Mesendoderm (in vitro differentiated cells): ENCODE measurements around the gene ENOX2.

Source experiments
- DNase-seq: peaks from one replicate; pipeline ENCODE4 v3.0.0; 2013
- H2AK5ac ChIP-seq: 2 replicates; pipeline ENCODE4 v1.6.1; 2013; ENCODE audit warnings: low read length, inconsistent platforms
- H2BK120ac ChIP-seq: 2 replicates; pipeline ENCODE4 v1.6.1; 2013; ENCODE audit warnings: low read depth, mild to moderate bottlenecking, low read length, moderate library complexity, mixed read lengths
- H2BK15ac ChIP-seq: replicated peaks from 2 replicates; pipeline ENCODE4 v1.6.1; 2013; ENCODE audit warnings: low read depth, mild to moderate bottlenecking, moderate library complexity
- H2BK5ac ChIP-seq: 2 replicates; pipeline ENCODE4 v1.6.1; 2013; ENCODE audit warnings: low read length, inconsistent platforms
- H3K18ac ChIP-seq: 2 replicates; pipeline ENCODE4 v1.6.1; 2013; ENCODE audit warnings: mild to moderate bottlenecking, low read length, mixed read lengths
- H3K23ac ChIP-seq: one replicate; pipeline ENCODE4 v1.6.1; 2013; ENCODE audit warnings: low read length
- H3K27ac ChIP-seq: 2 replicates; pipeline ENCODE4 v1.5.1; 2013; ENCODE audit warnings: low read depth, mild to moderate bottlenecking, inconsistent platforms, low read length, moderate library complexity
- H3K27me3 ChIP-seq: 2 replicates; pipeline ENCODE4 v1.6.1; 2013; ENCODE audit warnings: low read length, control low read depth, mild to moderate bottlenecking, inconsistent platforms; ENCODE audit not compliant: insufficient read depth, poor library complexity
- H3K36me3 ChIP-seq: 2 replicates; pipeline ENCODE4 v1.6.1; 2013; ENCODE audit warnings: low read length, inconsistent platforms; ENCODE audit not compliant: control insufficient read depth, insufficient read depth
- H3K4ac ChIP-seq: one replicate; pipeline ENCODE4 v1.6.1; 2013; ENCODE audit warnings: low read depth, mild to moderate bottlenecking, low read length, moderate library complexity
- H3K4me1 ChIP-seq: 2 replicates; pipeline ENCODE4 v1.6.1; 2013; ENCODE audit warnings: low read depth, low read length, inconsistent platforms; ENCODE audit not compliant: control insufficient read depth
- H3K4me2 ChIP-seq: 2 replicates; pipeline ENCODE4 v1.6.1; 2013; ENCODE audit warnings: low read length
- H3K4me3 ChIP-seq: 2 replicates; pipeline ENCODE4 v1.5.1; 2013; ENCODE audit warnings: mild to moderate bottlenecking, low read length
- H3K56ac ChIP-seq: one replicate; pipeline ENCODE4 v1.6.1; 2013; ENCODE audit warnings: low read length
- H3K79me1 ChIP-seq: 2 replicates; pipeline ENCODE4 v1.6.1; 2013; ENCODE audit warnings: low read length, inconsistent platforms
- H3K79me2 ChIP-seq: 2 replicates; pipeline ENCODE4 v1.6.1; 2013; ENCODE audit warnings: mild to moderate bottlenecking, low read length; ENCODE audit not compliant: control insufficient read depth, insufficient read depth
- H3K9ac ChIP-seq: 2 replicates; pipeline ENCODE4 v1.6.1; 2013; ENCODE audit warnings: low read length, inconsistent platforms
- H4K5ac ChIP-seq: one replicate; pipeline ENCODE4 v1.6.1; 2013; ENCODE audit warnings: low read length
- H4K8ac ChIP-seq: one replicate; pipeline ENCODE4 v1.6.1; 2013; ENCODE audit warnings: low read depth, mild to moderate bottlenecking, control low read depth, low read length, moderate library complexity
- WGBS: extraction: QIAGEN DNeasy Blood & Tissue Kit; methylation state at CpG from one replicate; pipeline ENCODE4 v1.1.7; 2013; ENCODE audit warnings: low lambda C conversion rate, missing lambda C conversion rate; ENCODE audit not compliant: insufficient coverage; ENCODE audit errors: extremely low coverage; 5-methylcytosine and 5-hydroxymethylcytosine counted together

ENOX2 gene

GRCh38 chrX:130691576-130691975 is 211.4 kb downstream of the ENOX2 start:
- Histone ChIP-seq H3K56ac (no peak overlapping the region), H3K4me1 (no peaks in the 10 kb centered on the region), H3K23ac (no peak overlapping the region), H3K4me2 (no peak overlapping the region), H4K5ac (no peak overlapping the region), H2AK5ac (no peak overlapping the region), H3K4ac (no peak overlapping the region), H2BK120ac (no peak overlapping the region), H3K27ac (no peak overlapping the region), H3K18ac (no peak overlapping the region), H2BK15ac (no peak overlapping the region), H3K36me3 (no peaks in the 10 kb centered on the region), H3K9ac (no peak overlapping the region), H2BK5ac (no peak overlapping the region), H4K8ac (no peak overlapping the region), H3K4me3 (no peak overlapping the region), H3K27me3 (no peaks in the 10 kb centered on the region), H3K79me1 (no peaks in the 10 kb centered on the region), H3K79me2 (no peaks in the 10 kb centered on the region)
- WGBS, result no CpG with 5 or more reads among the region's 3 CpGs
- DNase-seq, result peak; percentile 2

DNA sequence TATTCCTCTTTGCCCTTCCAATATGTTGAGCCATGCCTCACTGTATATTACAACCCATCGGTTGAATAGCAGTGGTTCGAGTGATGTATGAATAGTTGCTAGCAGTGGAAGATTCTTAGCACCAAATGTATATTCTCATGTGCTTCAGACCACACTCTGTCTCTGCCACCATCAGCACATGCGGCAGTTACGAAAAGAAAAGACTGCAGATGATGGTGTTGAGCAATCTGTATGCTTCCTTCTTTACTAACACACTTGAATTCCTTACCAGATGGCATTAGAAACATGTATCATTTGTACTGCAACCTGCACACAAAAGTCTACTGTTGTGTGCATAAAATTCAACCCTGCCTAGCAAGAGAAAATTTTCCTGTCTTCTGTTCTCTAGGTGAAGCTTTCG is 214.6 kb downstream of the ENOX2 start:
- no CpG with 5 or more reads among the region's 5 CpGs for WGBS
- DNase-seq, result no peak
- no peak overlapping the region for H2BK120ac ChIP-seq
- no peak overlapping the region for H3K9ac ChIP-seq
- no peak overlapping the region for H3K4ac ChIP-seq
- no peak overlapping the region for H4K8ac ChIP-seq
- no peaks in the 10 kb centered on the region for H3K79me2 ChIP-seq
- H3K56ac ChIP-seq, result no peak overlapping the region
- no peak overlapping the region for H2AK5ac ChIP-seq
- no peak overlapping the region for H3K4me2 ChIP-seq
- H3K4me3 ChIP-seq, result no peak overlapping the region
- no peaks in the 10 kb centered on the region for H3K79me1 ChIP-seq
- H2BK5ac ChIP-seq, result no peak overlapping the region
- no peak overlapping the region for H4K5ac ChIP-seq
- no peaks in the 10 kb centered on the region for H3K4me1 ChIP-seq
- no peak overlapping the region for H2BK15ac ChIP-seq
- no peaks in the 10 kb centered on the region for H3K27me3 ChIP-seq
- no peak overlapping the region for H3K27ac ChIP-seq
- H3K23ac ChIP-seq, result no peak overlapping the region
- no peaks in the 10 kb centered on the region for H3K36me3 ChIP-seq
- no peak overlapping the region for H3K18ac ChIP-seq

- H3K18ac ChIP-seq, result no peak overlapping the region
- H2BK120ac ChIP-seq, result no peak overlapping the region
- no peak overlapping the region for H2BK5ac ChIP-seq
- no peaks in the 10 kb centered on the region for H3K79me2 ChIP-seq
- no peak overlapping the region for H4K5ac ChIP-seq
- H3K27me3 ChIP-seq, result no peaks in the 10 kb centered on the region
- no peak overlapping the region for H3K4me3 ChIP-seq
- no peaks in the 10 kb centered on the region for H3K79me1 ChIP-seq
- H2BK15ac ChIP-seq, result no peak overlapping the region
- no peaks in the 10 kb centered on the region for H3K36me3 ChIP-seq
- WGBS, result no CpG with 5 or more reads among the region's 2 CpGs
- H3K4ac ChIP-seq, result no peak overlapping the region
- no peaks in the 10 kb centered on the region for H3K4me1 ChIP-seq
- H3K23ac ChIP-seq, result no peak overlapping the region
- peak; percentile 44 for DNase-seq
- no peak overlapping the region for H4K8ac ChIP-seq
- no peak overlapping the region for H3K9ac ChIP-seq
- no peak overlapping the region for H3K4me2 ChIP-seq
- H2AK5ac ChIP-seq, result no peak overlapping the region
- no peak overlapping the region for H3K27ac ChIP-seq
- H3K56ac ChIP-seq, result no peak overlapping the region
Observed at GRCh38 chrX:130682990-130683389, 220.0 kb downstream of the ENOX2 start.

DNA sequence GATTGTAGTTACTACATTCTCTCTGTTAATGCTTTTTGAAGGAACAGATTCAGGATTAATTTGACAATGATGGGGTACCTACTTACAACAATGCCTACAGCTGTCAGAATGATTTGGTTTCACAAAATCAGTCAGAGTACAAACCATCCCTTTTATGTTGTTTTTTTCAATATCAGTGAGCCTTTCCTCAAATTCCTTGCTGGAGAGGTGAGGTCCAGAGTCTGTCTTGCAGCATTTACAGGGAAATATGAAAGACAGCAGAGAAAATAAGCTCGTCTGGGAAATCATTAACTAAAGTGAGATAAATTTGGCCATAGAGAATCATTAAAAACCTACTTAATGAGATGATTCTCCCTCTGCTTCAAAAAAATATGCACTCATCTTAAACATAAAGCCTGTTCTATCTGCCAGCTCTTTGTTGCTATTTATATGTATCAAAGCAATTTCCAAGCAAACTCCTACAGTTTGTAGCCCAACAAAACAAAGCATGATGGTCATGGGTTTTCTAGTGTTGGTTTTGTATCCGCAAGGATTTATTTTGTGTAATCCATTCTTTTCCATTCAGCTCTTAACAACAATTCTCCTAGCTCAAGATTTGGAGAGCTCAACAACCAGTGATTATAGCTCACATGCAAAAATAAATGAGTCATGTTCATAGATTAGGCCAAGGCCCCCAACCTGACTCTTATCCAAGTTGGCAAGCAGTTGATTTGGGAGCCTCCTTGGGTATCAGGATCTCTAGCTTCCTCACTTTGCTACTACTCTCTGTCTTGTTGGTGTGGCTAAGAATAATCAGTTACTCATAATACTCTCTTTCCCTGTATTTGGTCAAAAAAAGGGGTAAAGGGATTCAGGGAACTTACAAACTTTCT is 222.6 kb downstream of the ENOX2 start:
- Histone ChIP-seq H2AK5ac (no peak overlapping the region), H2BK120ac (no peak overlapping the region), H3K79me1 (no peaks in the 10 kb centered on the region), H3K36me3 (no peaks in the 10 kb centered on the region), H4K5ac (no peak overlapping the region), H4K8ac (no peak overlapping the region), H3K4me1 (no peaks in the 10 kb centered on the region), H3K27ac (no peak overlapping the region), H3K18ac (no peak overlapping the region), H3K4me3 (no peak overlapping the region), H3K27me3 (no peaks in the 10 kb centered on the region), H2BK15ac (no peak overlapping the region), H3K4me2 (no peak overlapping the region), H3K56ac (no peak overlapping the region), H3K23ac (no peak overlapping the region), H3K9ac (no peak overlapping the region), H2BK5ac (no peak overlapping the region), H3K4ac (no peak overlapping the region), H3K79me2 (no peaks in the 10 kb centered on the region)
- DNase-seq, result no peak
- no CpG with 5 or more reads among the region's 2 CpGs for WGBS

- DNase-seq, result no peak
- H3K23ac ChIP-seq, result no peak overlapping the region
Observed at GRCh38 chrX:130676861-130677260, 226.1 kb downstream of the ENOX2 start.

DNA sequence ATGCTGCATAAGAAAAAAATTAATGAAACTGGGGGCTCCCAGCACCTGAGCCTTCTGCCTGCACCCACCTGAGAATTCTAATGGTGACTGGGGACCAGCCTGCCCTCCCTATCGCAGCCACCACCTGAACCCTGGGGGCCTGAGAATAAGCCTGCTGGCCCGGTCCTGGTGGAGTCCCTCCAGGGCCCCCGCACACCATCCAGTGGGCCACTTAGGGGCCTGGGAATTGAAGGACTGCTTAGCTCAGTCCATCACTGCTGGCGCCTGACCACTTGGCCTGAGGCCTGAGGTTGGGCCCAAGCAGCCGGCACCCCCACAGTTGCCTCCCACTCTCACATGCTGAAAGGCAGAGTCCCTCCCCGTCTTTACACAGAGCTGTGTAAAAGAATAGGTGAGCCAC is 230.8 kb downstream of the ENOX2 start:
- Histone ChIP-seq H4K8ac (no peak overlapping the region), H3K79me2 (no peaks in the 10 kb centered on the region), H4K5ac (no peak overlapping the region), H3K9ac (no peak overlapping the region), H3K4me2 (no peak overlapping the region), H3K56ac (no peak overlapping the region), H2BK5ac (no peak overlapping the region), H3K23ac (no peak overlapping the region), H3K27ac (no peak overlapping the region), H3K18ac (no peak overlapping the region), H3K4me3 (no peak overlapping the region), H3K27me3 (no peaks in the 10 kb centered on the region), H2BK15ac (no peak overlapping the region), H2BK120ac (no peak overlapping the region), H3K79me1 (no peaks in the 10 kb centered on the region), H3K36me3 (no peaks in the 10 kb centered on the region), H3K4ac (no peak overlapping the region), H2AK5ac (no peak overlapping the region), H3K4me1 (no peaks in the 10 kb centered on the region)
- WGBS, result no CpG with 5 or more reads among the region's 6 CpGs
- no peak for DNase-seq

More at GRCh38 chrX:130676861-130677260, 226.1 kb downstream of the ENOX2 start:
- Histone ChIP-seq H3K79me2 (no peaks in the 10 kb centered on the region), H3K79me1 (no peaks in the 10 kb centered on the region), H3K18ac (no peak overlapping the region), H2BK120ac (no peak overlapping the region), H4K8ac (no peak overlapping the region), H3K27ac (no peak overlapping the region), H2AK5ac (no peak overlapping the region), H3K4ac (no peak overlapping the region), H4K5ac (no peak overlapping the region), H3K27me3 (no peaks in the 10 kb centered on the region), H3K56ac (no peak overlapping the region), H2BK5ac (no peak overlapping the region), H3K9ac (no peak overlapping the region), H3K4me1 (no peaks in the 10 kb centered on the region), H3K4me3 (no peak overlapping the region), H3K4me2 (no peak overlapping the region), H2BK15ac (no peak overlapping the region), H3K36me3 (no peaks in the 10 kb centered on the region)
- no CpG with 5 or more reads among the region's 2 CpGs for WGBS
